NCI-H2196 (cell line): ENCODE data around the gene KRT7.
"Not testable (repeated sequence)": the region's sequence is repeated elsewhere in the genome, so short reads cannot be mapped to it uniquely, and the experiment has no call there.

Experiments
- DNase-seq: peaks from one replicate; lab custom pipeline; 2025; ENCODE audit not compliant: unreplicated experiment; lab: John Stamatoyannopoulos, UW

KRT7 gene

DNA sequence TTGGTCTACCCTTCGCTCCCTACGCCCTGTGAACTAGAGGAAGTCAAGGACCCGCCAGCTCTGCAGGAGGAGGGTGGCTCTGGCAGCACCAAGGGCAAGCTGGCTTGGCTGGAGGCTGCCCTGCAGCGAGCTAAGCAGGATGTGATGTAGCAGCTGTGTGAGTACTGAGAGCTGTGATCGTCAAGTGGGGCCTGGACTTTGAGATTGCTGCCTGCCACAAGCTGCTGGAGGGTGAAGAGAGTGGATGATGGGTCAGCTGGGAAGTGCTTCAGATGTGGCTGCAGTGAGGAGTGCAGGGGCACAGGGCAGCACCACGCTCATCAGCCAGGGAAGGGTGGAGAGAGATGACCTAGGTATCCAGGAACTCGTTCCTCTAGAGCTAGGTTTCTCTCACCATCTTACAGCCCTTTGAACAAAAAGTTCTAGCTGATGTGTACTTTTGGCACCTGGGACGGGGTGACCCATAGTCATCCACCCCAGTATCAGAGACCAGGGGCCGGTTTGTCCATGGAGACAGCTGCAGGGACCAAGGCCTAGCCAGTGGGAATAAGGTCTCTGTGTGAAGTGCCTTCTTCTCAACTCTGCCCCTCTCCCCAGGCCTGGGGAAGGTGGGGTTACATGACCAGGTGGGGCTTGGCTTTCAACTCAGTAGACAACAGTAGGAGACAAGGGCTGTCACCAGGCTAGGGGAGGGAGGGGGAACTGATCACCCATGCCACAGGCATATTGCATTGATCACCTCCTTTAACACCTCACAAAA, 44.6 kb downstream of the KRT7 start:
- peak; percentile 40 for DNase-seq

DNA sequence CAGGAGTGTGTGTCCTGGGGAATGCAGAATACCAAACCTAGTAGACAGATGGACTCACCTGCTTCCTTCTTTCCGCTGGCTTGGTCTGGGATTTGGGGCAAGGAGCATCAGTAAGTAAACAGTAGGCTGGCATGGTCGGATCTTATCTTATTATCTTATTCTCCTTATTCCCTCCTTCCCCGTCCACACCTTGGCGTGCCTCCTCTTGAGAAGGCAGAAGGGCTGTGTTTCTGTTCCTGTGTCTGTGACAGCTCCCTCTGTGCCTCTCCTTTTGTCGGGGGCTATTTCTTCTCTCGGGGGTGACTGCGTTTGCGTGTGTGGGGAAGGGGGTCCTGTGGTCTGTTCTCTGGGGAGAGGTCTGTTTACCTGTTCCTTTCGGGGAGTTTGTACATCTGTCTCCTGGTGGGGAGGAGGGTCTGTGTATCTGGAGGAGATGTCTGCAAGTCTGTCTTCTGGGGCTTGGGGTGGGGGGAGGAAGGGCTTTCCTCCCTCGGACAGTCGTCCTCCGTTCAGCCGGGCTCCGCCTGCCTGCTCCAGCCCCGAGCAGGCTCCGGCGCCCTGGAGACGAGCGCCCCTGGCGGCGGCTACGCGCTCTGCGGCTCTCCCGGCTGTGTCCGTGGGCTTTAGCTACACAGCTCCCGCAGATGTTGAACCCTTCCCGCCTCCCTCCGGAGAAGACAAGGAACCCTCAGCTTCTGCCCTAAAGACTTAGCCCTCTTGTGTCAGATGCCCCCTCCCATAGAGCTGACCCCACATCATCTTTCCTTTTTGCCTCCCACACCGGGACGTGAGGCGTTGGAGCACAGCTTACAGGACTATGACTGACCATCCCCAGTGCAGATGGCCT, 45.8 kb downstream of the KRT7 start:
- DNase-seq: peak; percentile 83

DNA sequence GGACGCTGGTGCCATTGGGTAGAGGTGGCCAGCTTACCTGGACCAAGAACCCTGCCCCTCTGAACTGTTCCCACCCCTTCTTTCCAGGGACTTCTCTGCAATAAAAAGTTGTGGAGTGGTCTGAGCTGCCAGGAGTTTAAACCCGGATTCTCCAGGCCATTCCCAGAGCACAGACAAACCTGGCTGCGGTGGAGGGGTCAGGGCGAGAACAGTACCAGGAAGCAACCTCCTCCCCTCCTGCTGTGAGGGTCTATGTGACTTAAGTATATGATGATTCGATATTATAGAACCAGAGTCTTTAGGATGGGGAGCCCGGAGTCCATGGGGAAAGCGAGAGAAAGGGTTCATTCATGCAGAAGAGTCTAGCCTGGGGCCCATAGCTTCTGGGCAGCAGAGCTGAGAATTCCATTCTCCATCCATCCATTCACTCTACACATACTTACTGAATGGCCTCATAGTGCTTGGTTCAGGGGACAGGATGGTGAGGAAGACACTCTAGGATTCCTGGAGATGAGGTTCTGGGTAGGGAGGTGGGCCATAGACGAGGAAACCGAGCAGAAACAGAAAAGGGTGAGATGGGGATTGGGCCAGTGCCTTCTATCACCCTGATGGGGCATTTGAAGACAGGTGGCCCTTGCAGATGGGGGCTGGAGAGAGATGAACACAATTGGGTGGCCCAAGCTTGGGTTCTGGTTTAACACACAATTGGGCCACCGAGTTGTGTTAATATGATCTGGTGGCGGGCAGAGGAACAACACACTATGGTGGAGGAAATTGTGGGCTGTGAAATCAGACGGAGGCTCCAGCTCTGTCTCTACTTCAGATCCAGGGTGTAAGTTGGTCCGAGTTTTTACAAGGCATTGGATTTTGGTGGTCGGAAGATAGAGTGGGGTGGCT, 46.6 kb downstream of the KRT7 start:
- DNase-seq: no peak

DNA sequence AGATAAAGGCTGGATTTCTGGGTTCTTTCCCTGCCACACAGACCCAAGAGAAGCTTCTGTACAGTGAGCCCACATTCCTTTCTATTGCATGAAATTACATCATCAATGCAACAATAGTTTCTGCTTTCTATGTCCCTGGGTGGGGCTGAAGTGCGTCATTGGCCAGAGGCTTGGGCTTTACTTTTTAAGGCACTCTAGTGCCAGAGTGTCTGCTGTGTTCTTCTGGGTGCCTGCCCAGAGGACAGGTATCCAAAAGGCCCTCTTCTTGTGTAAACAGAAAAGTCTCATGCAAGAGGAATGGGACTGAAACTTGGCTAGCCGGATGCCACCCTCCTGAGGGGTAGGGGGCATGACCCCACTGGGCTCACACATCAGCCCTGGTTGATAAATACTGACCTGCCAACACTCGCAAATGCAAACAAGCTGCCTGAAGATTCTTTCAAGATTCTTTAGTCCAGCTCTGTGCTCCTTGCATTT, 47.3 kb downstream of the KRT7 start:
- DNase-seq: peak; percentile 75

DNA sequence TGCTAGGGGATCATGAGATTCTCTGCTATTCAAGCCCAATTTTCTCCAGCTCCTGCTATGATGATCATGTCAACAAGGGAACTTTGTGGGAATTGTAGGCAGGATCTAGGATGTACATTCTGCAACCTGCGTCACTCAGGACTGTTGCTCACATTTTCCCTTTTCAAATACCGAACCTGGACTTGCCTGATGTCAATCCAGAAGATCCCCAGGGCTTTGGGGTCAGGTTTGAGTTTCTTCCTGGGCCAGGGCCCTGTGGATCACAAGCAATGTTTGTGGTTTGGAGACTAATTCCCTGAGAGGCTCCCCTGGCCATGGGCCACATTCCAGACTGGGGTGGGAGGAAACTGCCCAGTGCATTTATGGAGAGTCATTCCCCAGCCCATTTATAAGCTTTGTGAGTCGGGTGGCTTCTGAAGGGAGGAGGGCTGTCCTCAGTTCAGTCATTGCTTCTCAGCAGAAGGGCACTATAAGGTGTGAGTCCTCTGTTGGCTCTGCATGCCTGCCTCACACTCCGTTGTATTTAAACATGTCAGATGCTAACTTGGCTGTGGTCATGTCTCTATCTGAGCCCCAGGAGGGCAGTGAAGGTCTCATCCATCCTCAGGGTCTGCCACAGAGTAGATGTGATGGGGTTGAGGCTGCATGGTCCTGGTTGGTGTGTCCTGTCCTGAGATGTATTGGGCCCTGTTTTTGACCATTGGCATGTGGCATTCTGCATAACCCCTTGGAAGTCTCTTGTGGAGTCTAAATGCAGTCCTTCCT, 47.9 kb downstream of the KRT7 start:
- peak; percentile 42 for DNase-seq

DNA sequence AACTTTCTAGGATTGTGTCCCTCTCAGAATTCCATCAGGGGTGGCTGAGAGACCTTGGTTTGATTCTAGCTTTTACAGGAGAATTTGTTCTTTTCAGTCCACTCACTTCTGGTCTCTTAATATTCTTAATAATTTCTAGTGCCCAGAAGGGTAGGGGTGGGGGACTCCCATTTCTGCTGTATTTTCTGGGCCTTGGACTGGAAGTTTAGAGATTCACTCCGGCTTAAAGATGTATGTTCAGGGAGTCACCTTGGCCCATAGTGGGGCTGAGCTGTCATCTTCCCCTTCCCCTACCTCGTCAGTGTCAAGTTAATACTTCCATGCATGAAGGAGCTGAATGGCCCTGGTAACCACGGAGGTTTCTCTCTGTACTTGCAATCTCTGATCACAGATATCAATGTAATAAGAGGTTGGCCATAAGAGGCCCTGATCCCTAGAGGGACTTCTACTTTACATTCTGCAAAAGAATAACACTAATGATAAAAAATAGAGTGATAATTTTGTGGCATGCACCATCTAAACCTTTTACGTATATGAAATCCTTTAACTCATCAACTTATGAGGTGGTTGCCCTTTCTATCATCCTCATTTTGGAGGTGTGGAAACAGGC, 51.6 kb downstream of the KRT7 start:
- DNase-seq: no peak

DNA sequence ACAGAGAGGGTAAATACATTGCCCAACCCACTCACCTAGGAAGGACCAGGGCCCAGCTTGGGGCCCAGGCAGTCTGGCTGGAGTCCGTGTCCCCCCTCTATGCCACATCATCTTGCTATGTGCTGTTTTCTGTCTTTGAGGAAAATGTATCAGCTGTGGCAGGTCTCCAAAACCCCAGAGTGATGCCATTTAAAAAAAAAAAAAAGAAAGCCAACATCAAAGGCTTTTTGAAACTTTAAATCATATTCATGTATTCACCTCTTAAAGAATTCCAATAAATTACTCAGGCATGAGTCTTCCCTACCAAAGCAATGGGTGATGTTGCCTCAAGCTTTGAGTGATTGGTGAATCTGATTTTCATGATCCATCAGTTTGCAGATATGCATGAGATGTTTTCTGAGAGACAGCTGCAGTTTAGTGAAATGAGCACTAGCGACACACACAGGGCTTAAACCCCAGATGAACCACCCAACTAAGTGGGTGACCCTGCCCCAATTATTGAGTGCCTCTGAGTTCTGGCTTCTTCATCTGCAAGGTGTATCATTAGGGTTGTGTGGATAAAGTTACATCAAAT, 52.2 kb downstream of the KRT7 start:
- no peak for DNase-seq

DNA sequence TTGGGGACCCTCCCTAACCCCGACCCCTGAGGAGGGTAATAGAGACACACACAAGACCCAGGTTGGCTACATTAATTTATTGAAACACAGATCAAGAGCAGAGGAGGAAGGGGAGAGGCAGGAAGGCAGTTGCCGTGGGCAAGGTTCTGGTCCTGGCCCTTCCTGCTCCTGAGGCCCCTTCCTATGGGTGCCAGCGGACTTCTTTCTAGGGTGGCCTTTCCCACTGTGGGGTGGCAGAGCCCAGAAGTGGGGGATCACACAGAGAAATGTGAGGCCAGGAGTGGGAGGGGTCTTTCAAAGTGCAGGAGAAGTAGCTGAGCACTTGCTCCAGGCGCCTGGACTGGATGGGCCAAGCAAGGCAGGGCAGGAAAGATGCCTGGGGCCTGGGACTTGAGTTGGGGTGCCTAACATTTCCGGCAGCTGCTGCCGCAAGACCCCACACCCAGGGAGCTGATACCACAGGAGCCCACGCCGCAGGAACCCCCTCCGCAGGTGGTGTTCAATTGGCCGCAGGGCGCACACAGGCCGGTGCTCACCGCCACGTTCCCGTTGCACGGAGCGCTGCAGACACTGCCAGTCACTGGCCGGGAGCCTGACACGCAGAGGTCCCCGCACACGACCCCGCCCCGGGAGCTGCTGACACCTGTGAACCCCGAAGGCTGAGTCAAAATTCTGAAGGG, 52.9 kb downstream of the KRT7 start:
- DNase-seq: no peak

DNA sequence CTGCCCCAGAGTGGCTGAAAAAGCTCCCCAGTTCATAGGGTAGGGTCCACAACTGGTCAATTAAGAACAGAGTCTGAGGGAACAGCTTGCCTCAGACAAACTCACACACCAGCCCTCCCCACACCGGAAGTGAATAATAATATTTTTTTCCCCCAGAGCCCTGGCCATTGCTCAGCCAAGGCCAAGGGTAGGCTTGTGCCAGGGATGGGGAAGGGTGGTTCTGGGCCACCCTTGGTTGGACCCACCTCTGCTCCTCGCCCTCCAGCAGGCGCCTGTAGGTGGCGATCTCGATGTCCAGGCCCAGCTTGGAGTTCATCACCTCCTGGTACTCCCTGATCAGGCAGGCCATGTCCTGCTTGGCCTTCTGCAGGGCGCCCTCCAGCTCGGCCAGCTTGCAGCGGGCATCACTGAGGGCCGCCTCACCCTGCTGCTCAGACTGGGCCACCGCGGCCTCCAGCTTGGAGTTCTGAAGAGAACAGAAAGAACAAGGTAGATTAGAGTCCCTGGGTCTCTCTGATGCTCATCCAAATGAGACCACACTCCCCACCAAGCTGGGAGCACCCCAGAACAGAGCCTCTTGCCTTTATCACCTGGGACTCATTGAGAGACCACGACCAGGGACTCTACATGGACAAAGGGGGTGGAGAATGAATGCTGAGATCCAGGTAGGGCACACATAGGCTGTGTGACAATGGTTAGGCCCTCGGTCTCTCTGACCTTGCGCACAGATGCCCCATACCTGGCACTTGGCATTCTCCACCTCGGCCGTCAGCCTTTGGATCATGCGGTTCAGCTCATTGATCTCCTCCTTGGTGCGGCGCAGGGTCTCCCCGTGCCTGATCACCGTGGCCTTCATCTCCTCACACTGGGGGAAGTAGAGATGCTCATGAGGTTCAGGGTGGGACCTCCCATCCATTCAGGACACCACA, 54.1 kb downstream of the KRT7 start:
- DNase-seq: not testable (repeated sequence)

DNA sequence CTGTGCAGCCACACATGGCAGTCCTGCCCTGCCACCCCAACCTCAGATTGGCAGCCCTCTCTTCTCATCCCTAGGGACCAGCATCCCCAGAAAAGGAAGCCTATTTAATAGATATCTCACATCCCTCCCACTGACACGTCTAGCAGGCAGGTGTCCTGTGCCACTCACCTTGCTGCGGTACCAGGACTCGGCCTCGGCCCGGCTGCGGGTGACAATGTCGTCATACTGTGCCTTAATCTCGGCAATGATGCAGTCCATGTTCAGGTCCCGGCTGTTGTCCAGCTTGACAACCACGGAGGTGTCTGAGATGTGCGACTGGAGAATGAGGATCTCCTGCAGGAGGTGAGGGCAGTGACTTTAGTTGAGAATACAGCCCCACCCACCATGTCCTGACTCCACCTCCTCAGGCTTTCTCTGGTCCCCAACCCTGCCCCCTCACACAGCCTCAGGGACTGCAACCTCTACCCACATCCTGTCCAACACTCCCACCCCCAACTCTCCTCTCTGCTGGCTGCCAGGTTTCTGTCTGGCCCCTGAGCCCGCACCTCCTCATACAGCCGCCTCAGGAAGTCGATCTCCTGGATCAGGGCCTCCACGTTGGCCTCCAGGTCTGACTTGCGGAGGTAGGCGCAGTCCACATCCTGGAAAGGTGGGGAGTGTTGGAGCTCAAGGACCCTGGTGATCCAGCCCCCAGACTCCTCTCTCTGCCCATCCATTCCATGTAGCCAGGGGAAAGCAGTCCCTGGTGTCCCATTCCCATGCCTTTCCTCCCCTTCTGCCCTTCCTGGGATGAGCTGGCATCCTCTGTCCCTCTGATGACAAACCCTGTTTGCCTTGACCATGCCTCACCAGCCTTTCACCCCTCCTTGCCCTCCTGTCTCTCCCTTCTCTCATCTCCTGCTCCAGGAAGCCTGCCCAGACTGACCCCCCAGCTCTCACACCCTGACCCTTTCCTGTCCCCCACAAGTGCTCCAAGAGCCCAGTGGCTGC, 55.1 kb downstream of the KRT7 start:
- not testable (repeated sequence) for DNase-seq

DNA sequence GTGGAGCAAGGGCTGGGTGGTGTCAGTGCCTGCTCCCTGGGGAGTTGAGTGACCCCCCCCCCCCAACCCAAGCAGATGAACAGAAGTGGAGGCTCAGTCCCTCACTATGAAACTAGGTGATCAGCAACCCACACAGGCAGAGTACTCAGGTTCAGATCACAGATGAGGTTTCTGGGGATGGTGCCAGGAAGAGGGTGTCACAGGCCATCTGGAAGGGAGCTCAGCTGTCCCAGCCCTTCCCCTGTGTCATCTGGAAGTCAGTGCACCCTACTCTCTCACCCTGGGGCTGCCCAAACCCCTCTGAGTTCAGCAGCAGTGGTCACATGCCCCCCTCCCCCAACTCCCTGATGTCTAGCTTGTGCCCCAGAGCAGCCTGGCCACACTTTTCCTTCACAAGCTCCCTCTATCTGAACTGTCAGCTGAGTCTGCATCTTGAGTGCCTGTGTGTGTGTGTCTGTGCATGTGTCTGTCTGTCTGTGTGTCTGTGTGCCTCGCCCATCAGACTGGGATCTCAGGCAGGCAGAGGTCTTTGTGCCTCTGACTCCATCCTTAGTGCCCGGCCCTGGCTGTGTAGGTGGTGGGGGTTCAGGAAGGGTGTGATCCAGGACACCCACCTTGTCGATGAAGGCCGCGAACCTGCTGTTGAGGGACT, 57.6 kb downstream of the KRT7 start:
- DNase-seq: not testable (repeated sequence)

DNA sequence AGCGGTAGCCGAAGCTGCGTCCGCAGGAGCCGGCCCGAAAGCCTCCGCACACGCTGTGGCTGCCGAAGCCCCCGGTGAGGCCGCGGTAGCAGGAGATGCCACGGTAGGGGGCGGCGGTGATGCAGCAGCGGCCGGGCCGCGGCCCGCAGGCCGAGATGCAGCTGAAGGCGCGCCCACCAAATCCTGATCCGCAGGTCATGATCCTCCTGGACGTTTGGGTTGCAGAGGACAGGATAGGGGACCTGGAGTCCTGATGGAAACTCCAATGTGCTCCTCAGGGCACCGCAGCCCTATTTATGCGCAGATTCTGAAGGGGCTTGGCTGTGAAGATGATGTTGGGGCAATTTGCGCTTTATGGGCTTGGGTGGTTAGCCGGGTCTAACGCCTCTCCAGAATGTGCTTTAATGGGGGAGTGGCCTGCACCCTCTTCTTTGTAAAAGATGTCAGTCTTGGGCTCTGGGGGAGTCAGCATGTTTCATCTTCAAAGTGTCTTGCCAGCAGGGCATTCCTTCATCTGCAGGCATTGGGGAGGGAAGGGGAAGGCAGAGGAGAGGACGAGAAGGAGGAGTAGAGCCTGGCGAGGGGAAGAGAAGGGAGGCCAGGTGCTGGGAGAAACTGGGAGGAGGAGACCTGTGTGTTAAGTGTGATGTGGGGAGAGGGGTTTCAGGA, 58.4 kb downstream of the KRT7 start, which contains the start of gene KRT81:
Gene KRT81, minus strand, starts transcription at position 268 of the 669 bp plus-strand sequence. Its CDS starts 69 bp downstream, at position 199.
- DNase-seq: no peak

DNA sequence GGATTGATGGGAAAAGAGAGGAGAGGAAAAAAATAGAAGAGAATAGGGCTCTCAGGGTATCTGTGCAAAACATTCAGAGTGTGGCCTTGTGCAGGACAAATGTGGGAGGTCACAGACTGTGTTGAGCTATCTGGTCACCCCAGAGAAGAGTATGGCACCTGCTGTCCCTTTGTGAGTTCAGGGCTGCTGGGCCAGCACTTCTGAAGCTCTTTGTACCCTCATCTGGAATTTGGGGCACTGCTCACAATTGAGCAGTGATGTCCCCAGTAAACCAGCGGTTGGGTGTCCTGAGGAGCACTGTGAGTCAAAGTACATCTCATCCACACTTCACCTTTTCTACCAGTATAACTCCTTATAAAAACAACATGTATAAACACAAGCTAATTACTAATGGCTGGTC, 60.9 kb downstream of the KRT7 start:
- no peak for DNase-seq

DNA sequence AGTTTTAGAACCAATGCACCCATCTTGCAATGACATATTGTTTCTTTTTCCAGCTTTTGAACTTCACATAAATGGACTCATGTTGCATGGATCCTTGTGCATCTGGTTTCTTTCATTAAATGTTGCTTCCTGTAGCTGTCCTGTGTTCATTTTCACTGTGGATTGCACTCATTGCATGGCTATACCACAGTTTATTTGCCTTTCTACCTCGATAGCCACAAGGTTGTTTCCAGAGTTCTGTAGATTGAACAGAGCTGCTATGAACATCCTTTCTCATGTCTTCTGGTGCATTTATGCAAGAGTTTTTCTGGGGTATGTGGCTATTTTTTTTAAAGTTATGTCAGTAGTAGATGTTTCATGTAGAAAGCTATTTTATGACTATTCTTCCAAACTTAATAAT, 61.8 kb downstream of the KRT7 start:
- no peak for DNase-seq

DNA sequence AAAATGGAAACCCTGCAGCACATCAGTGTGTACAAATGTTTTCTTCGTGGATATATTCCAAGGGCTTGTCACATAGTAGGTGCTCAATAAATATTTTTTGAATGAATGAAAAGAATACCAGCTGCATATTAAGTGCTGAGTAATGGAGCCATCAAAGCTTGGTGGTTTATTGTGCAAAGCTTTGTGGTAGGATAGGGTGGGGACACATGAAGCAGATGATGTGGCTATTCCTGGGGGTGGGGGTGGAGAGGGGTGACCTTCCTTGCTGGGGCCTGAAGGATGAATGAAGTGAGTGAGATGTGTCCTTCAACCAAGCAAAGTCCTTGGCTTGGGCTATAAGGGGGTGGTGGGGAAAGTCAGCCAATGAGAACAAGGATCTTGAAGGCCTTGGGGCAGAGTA, 62.6 kb downstream of the KRT7 start:
- no peak for DNase-seq
